Bronchial epithelial cell (primary cell): ENCODE measurements around the gene PRKCB. TPM values are rescaled to one million over a fixed set of nuclear protein-coding genes. Genes with fewer than 3 reads are reported as not detected.

Experiments
- DNase-seq: peaks from one replicate; pipeline ENCODE4 v3.0.0-alpha.2; 2010; ENCODE audit warnings: low read depth
- FAIRE-seq: peaks from 2 replicates; lab custom pipeline; 2011; peaks lifted over from hg19 to GRCh38; lab: Jason Lieb, UNC
- H3K27me3 ChIP-seq: 2 replicates; pipeline ENCODE4 v1.5.1; 2011; ENCODE audit warnings: low read length; ENCODE audit not compliant: control insufficient read depth, insufficient read depth
- H3K36me3 ChIP-seq: 2 replicates; pipeline ENCODE4 v1.5.1; 2011; ENCODE audit warnings: low read length; ENCODE audit not compliant: control insufficient read depth, insufficient read depth
- H3K4me3 ChIP-seq: 2 replicates; pipeline ENCODE4 v1.5.1; 2011; ENCODE audit warnings: mild to moderate bottlenecking, low read depth, low read length, control low read depth
- CTCF ChIP-seq: IDR thresholded peaks from 2 replicates; pipeline ENCODE4 v1.5.1; 2011; ENCODE audit warnings: mild to moderate bottlenecking, moderate library complexity, low read length, control low read depth, inconsistent platforms; ENCODE audit not compliant: insufficient read depth, severe bottlenecking
- total RNA-seq: library from RNA; depleted of rRNA; stranded (reverse); fragments of >200 nt; gene quantifications from 2 replicates; pipeline ENCODE4 v1.2.1, GENCODE V29; 2014

PRKCB gene
- total RNA-seq, 1 donor from 2014 or later: not detected

DNA sequence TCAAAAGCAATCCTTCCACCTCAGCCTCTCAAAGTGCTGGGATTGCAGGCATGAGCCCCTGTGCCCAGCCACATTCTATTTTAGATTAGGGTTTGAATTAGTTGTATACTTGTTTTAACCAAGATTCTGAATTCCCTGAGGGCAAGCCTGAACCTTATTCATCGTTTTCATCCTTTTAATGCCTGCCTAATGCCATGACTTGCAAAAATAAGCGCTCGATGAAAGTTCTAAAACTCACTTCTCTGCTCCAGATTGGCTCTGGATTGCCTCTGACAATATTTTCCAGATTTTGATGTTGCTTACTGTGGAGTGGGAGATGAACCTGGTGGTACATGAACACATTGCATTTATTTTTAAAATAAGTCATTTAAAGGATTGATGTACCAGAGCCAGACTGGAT is 329.5 kb downstream of the PRKCB start:
- Histone ChIP-seq H3K4me3 (no peak overlapping the region), H3K36me3 (no peaks in the 10 kb centered on the region), H3K27me3 (no peaks in the 10 kb centered on the region)
- TF ChIP-seq CTCF: no peak
- DNase-seq: no peak
- no peak for FAIRE-seq

- H3K27me3 ChIP-seq: no peaks in the 10 kb centered on the region
- FAIRE-seq (no peak), DNase-seq (no peak)
- no peak overlapping the region for H3K4me3 ChIP-seq
- no peaks in the 10 kb centered on the region for H3K36me3 ChIP-seq
- no peak for TF ChIP-seq CTCF
Observed at GRCh38 chr16:24166661-24167528, 331.1 kb downstream of the PRKCB start.

GRCh38 chr16:24168856-24169255 is 333.1 kb downstream of the PRKCB start:
- DNase-seq (no peak), FAIRE-seq (no peak)
- Histone ChIP-seq H3K27me3 (no peaks in the 10 kb centered on the region), H3K4me3 (no peak overlapping the region), H3K36me3 (no peaks in the 10 kb centered on the region)
- no peak for TF ChIP-seq CTCF

GRCh38 chr16:24170407-24170806 is 334.6 kb downstream of the PRKCB start:
- FAIRE-seq (no peak), DNase-seq (no peak)
- Histone ChIP-seq H3K27me3 (no peaks in the 10 kb centered on the region), H3K36me3 (no peaks in the 10 kb centered on the region), H3K4me3 (no peak overlapping the region)
- TF ChIP-seq CTCF: no peak

GRCh38 chr16:24174504-24174903 is 338.7 kb downstream of the PRKCB start:
- no peak for TF ChIP-seq CTCF
- Histone ChIP-seq H3K4me3 (no peak overlapping the region), H3K36me3 (no peaks in the 10 kb centered on the region), H3K27me3 (no peaks in the 10 kb centered on the region)
- DNase-seq (no peak), FAIRE-seq (no peak)
